Measurements from ENCODE around the gene TM7SF2. TPM values are rescaled to one million over a fixed set of nuclear protein-coding genes. Genes with fewer than 3 reads are reported as not detected.

TM7SF2 gene
- total and polyA plus RNA-seq, 2 experiments from 2014 or later, result 0.65 to 2.5 TPM

DNA sequence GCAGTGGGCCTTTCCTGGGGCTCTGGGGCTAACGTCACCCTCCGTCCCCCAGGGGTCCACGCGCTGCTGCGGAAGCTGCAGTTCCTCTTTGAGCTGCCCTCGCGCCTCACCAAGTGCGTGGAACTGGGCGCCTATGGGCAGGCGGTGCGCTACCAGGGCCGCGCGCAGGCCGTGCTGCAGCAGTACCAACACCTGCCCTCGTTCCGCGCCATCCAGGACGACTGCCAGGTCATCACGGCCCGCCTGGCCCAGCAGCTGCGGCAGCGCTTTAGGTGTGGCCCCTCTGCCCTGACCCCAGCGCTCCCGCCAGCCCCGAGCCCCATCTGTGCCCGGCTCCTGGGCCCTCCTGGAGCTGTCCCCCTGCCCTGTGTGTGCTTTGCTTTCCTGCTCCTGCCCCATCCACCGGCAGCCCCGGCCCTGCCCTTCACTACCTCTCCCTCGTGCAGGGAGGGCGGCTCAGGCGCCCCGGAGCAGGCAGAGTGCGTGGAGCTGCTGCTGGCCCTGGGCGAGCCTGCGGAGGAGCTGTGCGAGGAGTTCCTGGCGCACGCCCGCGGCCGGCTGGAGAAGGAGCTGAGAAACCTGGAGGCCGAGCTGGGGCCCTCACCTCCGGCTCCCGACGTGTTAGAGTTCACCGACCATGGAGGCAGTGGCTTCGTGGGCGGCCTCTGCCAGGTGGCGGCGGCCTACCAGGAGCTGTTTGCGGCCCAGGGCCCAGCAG lies 3.8 kb upstream of the TM7SF2 start:
- no peaks in the 10 kb centered on the region for H3K36me3 ChIP-seq (ENCODE audit: low read depth)
- peaks cover 6% of the 10 kb centered on the region; the same call in 1 of the 2 replicates for H3K4me1 ChIP-seq (ENCODE audit: insufficient read depth)
- H4K20me1 ChIP-seq (ENCODE audit: insufficient read depth), result no peaks in the 10 kb centered on the region
- H2AFZ ChIP-seq, result no peak overlapping the region
- H3K9me3 ChIP-seq (ENCODE audit: low read depth), result no peaks in the 10 kb centered on the region
- no peaks in the 10 kb centered on the region for H3K9me2 ChIP-seq (ENCODE audit: insufficient read depth)
- no peak overlapping the region for H3K27ac ChIP-seq
- in situ Hi-C loops (cut with MboI), result no loop called here
- 0 out of 2 replicates have a peak, but pooled peaks cover 6% of the 10 kb centered on the region for H3F3A ChIP-seq (ENCODE audit: insufficient read depth)
- 93 to 94% methylated on average over 43 to 52 of the region's 52 CpGs for WGBS, 2 experiments (ENCODE audit: low coverage in 1 of 2, low lambda C conversion rate in 2 of 2, missing lambda C conversion rate in 2 of 2)
- no peak overlapping the region for H3K4me2 ChIP-seq (ENCODE audit: unreplicated experiment)
- DNase-seq, result no peak
- H3K79me2 ChIP-seq (ENCODE audit: insufficient read depth), result peaks cover 20% of the 10 kb centered on the region
- H3K27me3 ChIP-seq (replicated peaks; ENCODE audit: insufficient read depth), result no peaks in the 10 kb centered on the region
- no peak overlapping the region for H3K4me3 ChIP-seq
- no peak overlapping the region for H3K9ac ChIP-seq
- no peak for TF ChIP-seq EZH2phosphoT487 (IDR thresholded peaks at IDR 0.05; ENCODE audit: insufficient read depth, low read depth)
- TF ChIP-seq EZH2 (IDR thresholded peaks at IDR 0.05; ENCODE audit: insufficient read depth, poor library complexity, severe bottlenecking), result no peak

DNA sequence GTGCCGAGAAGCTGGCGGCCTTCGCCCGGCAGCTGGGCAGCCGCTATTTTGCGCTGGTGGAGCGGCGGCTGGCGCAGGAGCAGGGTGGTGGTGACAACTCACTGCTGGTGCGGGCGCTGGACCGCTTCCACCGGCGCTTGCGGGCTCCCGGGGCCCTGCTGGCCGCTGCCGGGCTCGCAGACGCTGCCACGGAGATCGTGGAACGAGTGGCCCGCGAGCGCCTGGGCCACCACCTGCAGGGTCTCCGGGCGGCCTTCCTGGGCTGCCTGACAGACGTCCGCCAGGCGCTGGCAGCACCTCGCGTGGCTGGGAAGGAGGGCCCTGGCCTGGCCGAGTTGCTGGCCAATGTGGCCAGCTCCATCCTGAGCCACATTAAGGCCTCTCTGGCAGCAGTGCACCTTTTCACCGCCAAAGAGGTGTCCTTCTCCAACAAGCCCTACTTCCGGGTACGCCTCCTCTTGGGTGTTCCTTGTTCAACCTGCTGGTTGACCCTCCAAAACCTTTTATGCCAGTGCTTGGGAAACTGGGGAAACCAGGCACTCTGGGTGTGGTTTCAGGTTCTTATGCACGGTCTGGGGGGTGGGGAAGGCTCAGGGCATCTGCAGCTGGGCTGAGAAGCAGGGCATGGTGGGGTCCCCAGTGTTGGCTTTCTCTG lies 3.1 kb upstream of the TM7SF2 start:
- Histone ChIP-seq H3K4me2 (ENCODE audit: unreplicated experiment) (no peak overlapping the region), H4K20me1 (ENCODE audit: insufficient read depth) (no peaks in the 10 kb centered on the region), H2AFZ (no peak overlapping the region), H3K27ac (no peak overlapping the region), H3K36me3 (ENCODE audit: low read depth) (no peaks in the 10 kb centered on the region), H3F3A (ENCODE audit: insufficient read depth) (0 out of 2 replicates have a peak, but pooled peaks cover 6% of the 10 kb centered on the region), H3K9me2 (ENCODE audit: insufficient read depth) (no peaks in the 10 kb centered on the region), H3K9me3 (ENCODE audit: low read depth) (no peaks in the 10 kb centered on the region), H3K4me3 (no peak overlapping the region), H3K4me1 (ENCODE audit: insufficient read depth) (peaks cover 9% of the 10 kb centered on the region; the same call in 1 of the 2 replicates), H3K9ac (no peak overlapping the region), H3K27me3 (replicated peaks; ENCODE audit: insufficient read depth) (no peaks in the 10 kb centered on the region), H3K79me2 (ENCODE audit: insufficient read depth) (peaks cover 20% of the 10 kb centered on the region)
- in situ Hi-C loops (cut with MboI), result no loop called here
- no peak for DNase-seq
- WGBS, 2 experiments (ENCODE audit: low coverage in 1 of 2, low lambda C conversion rate in 2 of 2, missing lambda C conversion rate in 2 of 2), result 92% methylated on average over 37 to 38 of the region's 38 CpGs
- TF ChIP-seq EZH2 (IDR thresholded peaks at IDR 0.05; ENCODE audit: insufficient read depth, poor library complexity, severe bottlenecking), result no peak
- TF ChIP-seq EZH2phosphoT487 (IDR thresholded peaks at IDR 0.05; ENCODE audit: insufficient read depth, low read depth), result no peak

- H3K4me2 ChIP-seq (ENCODE audit: unreplicated experiment), result no peak overlapping the region
- H3K27ac ChIP-seq, result no peak overlapping the region
- in situ Hi-C loops (cut with MboI), result no loop called here
- no peak for DNase-seq
- H3K79me2 ChIP-seq (ENCODE audit: insufficient read depth), result peaks cover 12% of the 10 kb centered on the region
- no peaks in the 10 kb centered on the region for H3K27me3 ChIP-seq (replicated peaks; ENCODE audit: insufficient read depth)
- WGBS, 2 experiments (ENCODE audit: low coverage in 1 of 2, low lambda C conversion rate in 2 of 2, missing lambda C conversion rate in 2 of 2), result 86 to 87% methylated on average over 34 to 36 of the region's 36 CpGs
- H3K9ac ChIP-seq, result no peak overlapping the region
- 0 out of 2 replicates have a peak, but pooled peaks cover 6% of the 10 kb centered on the region for H3F3A ChIP-seq (ENCODE audit: insufficient read depth)
- H4K20me1 ChIP-seq (ENCODE audit: insufficient read depth), result no peaks in the 10 kb centered on the region
- H3K9me2 ChIP-seq (ENCODE audit: insufficient read depth), result no peaks in the 10 kb centered on the region
- H3K4me3 ChIP-seq, result no peak overlapping the region
- TF ChIP-seq EZH2phosphoT487 (IDR thresholded peaks at IDR 0.05; ENCODE audit: insufficient read depth, low read depth) (no peak), EZH2 (IDR thresholded peaks at IDR 0.05; ENCODE audit: insufficient read depth, poor library complexity, severe bottlenecking) (no peak)
- H3K9me3 ChIP-seq (ENCODE audit: low read depth), result no peaks in the 10 kb centered on the region
- no peaks in the 10 kb centered on the region for H3K36me3 ChIP-seq (ENCODE audit: low read depth)
- H3K4me1 ChIP-seq (ENCODE audit: insufficient read depth), result peaks cover 9% of the 10 kb centered on the region; the same call in 1 of the 2 replicates
- no peak overlapping the region for H2AFZ ChIP-seq
These were observed 2.2 kb upstream of the TM7SF2 start for GRCh38 chr11:65109231-65110198.

GRCh38 chr11:65110354-65110861 lies 1.3 kb upstream of the TM7SF2 start:
- Histone ChIP-seq H3K27ac (no peak overlapping the region), H4K20me1 (ENCODE audit: insufficient read depth) (no peaks in the 10 kb centered on the region), H3F3A (ENCODE audit: insufficient read depth) (0 out of 2 replicates have a peak, but pooled peaks cover 6% of the 10 kb centered on the region), H3K4me3 (no peak overlapping the region), H3K4me1 (ENCODE audit: insufficient read depth) (peaks cover 9% of the 10 kb centered on the region; the same call in 1 of the 2 replicates), H2AFZ (no peak overlapping the region), H3K4me2 (ENCODE audit: unreplicated experiment) (no peak overlapping the region), H3K9me3 (ENCODE audit: low read depth) (no peaks in the 10 kb centered on the region), H3K9ac (no peak overlapping the region), H3K9me2 (ENCODE audit: insufficient read depth) (no peaks in the 10 kb centered on the region), H3K79me2 (ENCODE audit: insufficient read depth) (peaks cover 4% of the 10 kb centered on the region), H3K27me3 (replicated peaks; ENCODE audit: insufficient read depth) (no peaks in the 10 kb centered on the region), H3K36me3 (ENCODE audit: low read depth) (no peaks in the 10 kb centered on the region)
- TF ChIP-seq EZH2phosphoT487 (IDR thresholded peaks at IDR 0.05; ENCODE audit: insufficient read depth, low read depth), result no peak
- TF ChIP-seq EZH2 (IDR thresholded peaks at IDR 0.05; ENCODE audit: insufficient read depth, poor library complexity, severe bottlenecking), result no peak
- DNase-seq, result peak; percentile 86
- 10 to 11% methylated on average over 18 of the region's 18 CpGs for WGBS, 2 experiments (ENCODE audit: low coverage in 1 of 2, low lambda C conversion rate in 2 of 2, missing lambda C conversion rate in 2 of 2)
- in situ Hi-C loops (cut with MboI), result no loop called here
